K562 (cell line): ENCODE data around the gene MGP. TPM values are rescaled to one million over a fixed set of nuclear protein-coding genes. Genes with fewer than 3 reads are reported as not detected.

Source experiments
- ATAC-seq: fragments of 200-7000 bp; cut with Tn5 transposase; 3 replicates; pipeline ENCODE4 v1.9.1; 2020; ENCODE audit warnings: moderate library complexity
- BruUV-seq: library from RNA; stranded (reverse); fragments of 400-500 nt; replicated peaks from 2 replicates; lab custom pipeline; 2021; lab: Mats Ljungman, UMichigan
- CTCF ChIA-PET: fragments of 300-600 bp; formaldehyde crosslinking; extraction: SDS; loops from one replicate; lab custom pipeline; 2021; ENCODE audit warnings: low intra/inter-chr PET ratio; lab: Yijun Ruan, JAX
- POLR2A ChIA-PET: fragments of 300-600, 350-650 bp; sonication (Branson Sonifier 250); formaldehyde crosslinking; extraction: SDS; loops from one replicate; lab custom pipeline; 2021; ENCODE audit warnings: antibody characterized with exemption, inconsistent platforms; lab: Yijun Ruan, JAX
- DNase-seq, 4 experiments: peaks; one replicate each; pipeline versions ENCODE4 v3.0.0 to v3.0.0-alpha.2; 2011 to 2018; ENCODE audit warnings: low spot score in 3 of 4, mixed read lengths in 3 of 4; ENCODE audit errors: extremely low read depth in 1 of 4
- FAIRE-seq: peaks from 2 replicates; lab custom pipeline; 2011; peaks lifted over from hg19 to GRCh38; lab: Jason Lieb, UNC
- H2AFZ ChIP-seq: 2 replicates; pipeline ENCODE4 v1.6.0; 2011; ENCODE audit warnings: low read depth, low read length, control low read depth, inconsistent platforms
- H3K27ac ChIP-seq: fragments of 200-600 bp; 3 replicates; pipeline ENCODE4 v1.8.0; 2011; ENCODE audit warnings: low read depth, mild to moderate bottlenecking, control low read depth, inconsistent platforms, low read length, moderate library complexity, mixed read lengths; ENCODE audit errors: extremely low read depth
- H3K27me3 ChIP-seq, 2 experiments: fragments of 300-600 bp in 1 of 2; 2 replicates in 1 of 2; 3 replicates in 1 of 2; pipeline versions ENCODE4 v1.6.0 to v1.8.0; 2011; ENCODE audit warnings: inconsistent platforms in 2 of 2, low read length in 2 of 2, mild to moderate bottlenecking in 1 of 2, mixed read lengths in 1 of 2, moderate library complexity in 1 of 2; ENCODE audit not compliant: control insufficient read depth in 2 of 2, insufficient read depth in 2 of 2
- H3K36me3 ChIP-seq: fragments of 300-600 bp; 3 replicates; pipeline ENCODE4 v1.8.0; 2011; ENCODE audit warnings: mild to moderate bottlenecking, low read length, inconsistent platforms; ENCODE audit not compliant: control insufficient read depth, insufficient read depth
- H3K4me1 ChIP-seq, 2 experiments: fragments of 200-600 bp in 1 of 2; replicated peaks in 1 of 2; 2 replicates in 1 of 2; 3 replicates in 1 of 2; pipeline versions ENCODE4 v1.5.1 to v1.8.0; 2011; ENCODE audit warnings: inconsistent platforms in 2 of 2, low read length in 2 of 2, mild to moderate bottlenecking in 1 of 2, mixed read lengths in 1 of 2, moderate library complexity in 1 of 2; ENCODE audit not compliant: control insufficient read depth in 2 of 2, insufficient read depth in 2 of 2
- H3K4me2 ChIP-seq: 2 replicates; pipeline ENCODE4 v1.6.1; 2011; ENCODE audit warnings: low read length, control low read depth, inconsistent platforms, mixed read lengths; ENCODE audit not compliant: insufficient read depth
- H3K4me3 ChIP-seq: fragments of 200-600 bp; sonication (generic), shearing (Covaris generic); 2 replicates; pipeline ENCODE4 v1.5.1; 2016; ENCODE audit warnings: control low read depth, inconsistent platforms
- H3K79me2 ChIP-seq: fragments of 200-600 bp; 3 replicates; pipeline ENCODE4 v1.8.0; 2011; ENCODE audit warnings: low read length, inconsistent platforms; ENCODE audit not compliant: control insufficient read depth, insufficient read depth
- H3K9ac ChIP-seq, 2 experiments: 2 replicates each; pipeline versions ENCODE4 v1.6.0 to v1.6.1; 2011; ENCODE audit warnings: low read depth in 2 of 2, low read length in 2 of 2, control low read depth in 1 of 2, inconsistent platforms in 1 of 2, mild to moderate bottlenecking in 1 of 2, mixed read lengths in 1 of 2; ENCODE audit not compliant: insufficient read depth in 1 of 2
- H3K9me1 ChIP-seq: one replicate; pipeline ENCODE4 v1.6.0; 2011; ENCODE audit warnings: inconsistent platforms, mild to moderate bottlenecking, low read length, moderate library complexity; ENCODE audit not compliant: control insufficient read depth, insufficient read depth
- H3K9me3 ChIP-seq: replicated peaks from 2 replicates; pipeline ENCODE4 v1.5.1; 2011; ENCODE audit warnings: low read depth, low read length, inconsistent platforms; ENCODE audit not compliant: control insufficient read depth, insufficient read depth
- H4K20me1 ChIP-seq: replicated peaks from 2 replicates; pipeline ENCODE4 v1.6.1; 2011; ENCODE audit warnings: low read length, inconsistent platforms, mixed read lengths; ENCODE audit not compliant: control insufficient read depth, insufficient read depth
- CREBBP ChIP-seq: IDR thresholded peaks from one replicate; pipeline ENCODE4 v1.6.1; 2012; ENCODE audit warnings: low read depth, mild to moderate bottlenecking, control low read depth, inconsistent platforms, low read length
- GABPA ChIP-seq: fragments of 200-800 bp; sonication (Bioruptor generic); conservative IDR thresholded peaks from 2 replicates; pipeline ENCODE4 v1.6.1; 2016; ENCODE audit warnings: low read depth, missing genetic modification characterization, missing compliant biosample characterization
- HMGN3 ChIP-seq: IDR thresholded peaks from 2 replicates; pipeline ENCODE4 v1.6.1; 2011; ENCODE audit warnings: borderline replicate concordance, low read depth, mild to moderate bottlenecking, mixed read lengths, low read length; ENCODE audit not compliant: insufficient read length; ENCODE audit errors: extremely low read depth
- KLF1 ChIP-seq: fragments of 450-650 bp; IDR thresholded peaks from 2 replicates; pipeline ENCODE4 v1.6.1; 2016; ENCODE audit warnings: missing genetic modification characterization, missing compliant biosample characterization
- MECOM ChIP-seq: fragments of 250-450 bp; sonication (Bioruptor Pico); IDR thresholded peaks from 2 replicates; pipeline ENCODE4 v1.8.0; 2022; ENCODE audit warnings: inconsistent platforms
- NR2C2 ChIP-seq, 2 experiments: fragments of 200-800 bp in 1 of 2; sonication (Bioruptor generic) in 1 of 2; sonication (generic) in 1 of 2; formaldehyde crosslinking in 1 of 2; IDR thresholded peaks; 2 replicates each; pipeline versions ENCODE4 v1.6.1 to v1.8.0; 2016 to 2022; ENCODE audit warnings: mild to moderate bottlenecking in 1 of 2, missing compliant biosample characterization in 1 of 2, missing genetic modification characterization in 1 of 2, missing genetic modification reagents in 1 of 2
- POLR2G ChIP-seq: fragments of 200-400 bp; formaldehyde crosslinking; IDR thresholded peaks from 2 replicates; pipeline ENCODE4 v1.6.1; 2017; ENCODE audit warnings: low read depth, mild to moderate bottlenecking, antibody characterized with exemption, low read length, moderate library complexity
- SREBF2 ChIP-seq: sonication (generic); formaldehyde crosslinking; IDR thresholded peaks from 2 replicates; pipeline ENCODE4 v1.4.0; 2020; ENCODE audit warnings: mild to moderate bottlenecking, missing genetic modification reagents
- WGBS: fragments of 100-300 bp; shearing (Covaris generic); methylation state at CpG from one replicate; pipeline ENCODE4 v1.1.6; 2016; ENCODE audit warnings: low coverage, mixed read lengths; ENCODE audit not compliant: insufficient coverage; ENCODE audit errors: missing lambda C conversion rate; 5-methylcytosine and 5-hydroxymethylcytosine counted together
- in situ Hi-C: fragments of 300-500 bp; cut with MboI; formaldehyde crosslinking; loops from 4 replicates; pipeline ENCODE4 v1.15.0; 2018; ENCODE audit warnings: inconsistent platforms, mixed read lengths
- intact Hi-C: fragments of 100-400 bp; cut with micrococcal nuclease; formaldehyde crosslinking; loops from 2 replicates; pipeline ENCODE4 v1.14.2; 2022
- polyA plus RNA-seq, 8 experiments: library from polyadenylated mRNA; depleted of rRNA in 4 of 8; stranded (reverse) in 5 of 8; unstranded in 3 of 8; fragments of >200 nt; fragmentation: Nextera tagmentation in 2 of 8; fragmentation: Illumina TruSeq in 1 of 8; extraction: Ambion mirVana in 2 of 8; extraction: Trizol in 1 of 8; gene quantifications; 2 replicates each; pipeline versions ENCODE4 v1.2.1 to v1.2.3, GENCODE V29; 2011 to 2014; ENCODE audit warnings: inconsistent platforms in 1 of 8, missing spikeins in 1 of 8
- total RNA-seq, 7 experiments: library from RNA; depleted of rRNA in 6 of 7; stranded (reverse); fragments of >200 nt in 6 of 7; fragmentation: Illumina TruSeq in 2 of 7; extraction: Trizol in 2 of 7; gene quantifications; 2 replicates each; pipeline versions ENCODE4 v1.2.1 to v1.2.3, GENCODE V29; 2011 to 2021; ENCODE audit warnings: low replicate concordance in 1 of 7
- TF ChIP-seq, protein P1 (sequence below): fragments of 250-450 bp; sonication (Bioruptor Pico); IDR thresholded peaks from 2 replicates; pipeline ENCODE4 v1.5.0; 2021; ENCODE audit warnings: mild to moderate bottlenecking, moderate library complexity

MGP gene
- total and polyA plus RNA-seq, 9 of the 15 experiments (the other 6 are each of a cell fraction or from before 2014, with no cell fraction given): 1.2 TPM; not detected in 8

DNA sequence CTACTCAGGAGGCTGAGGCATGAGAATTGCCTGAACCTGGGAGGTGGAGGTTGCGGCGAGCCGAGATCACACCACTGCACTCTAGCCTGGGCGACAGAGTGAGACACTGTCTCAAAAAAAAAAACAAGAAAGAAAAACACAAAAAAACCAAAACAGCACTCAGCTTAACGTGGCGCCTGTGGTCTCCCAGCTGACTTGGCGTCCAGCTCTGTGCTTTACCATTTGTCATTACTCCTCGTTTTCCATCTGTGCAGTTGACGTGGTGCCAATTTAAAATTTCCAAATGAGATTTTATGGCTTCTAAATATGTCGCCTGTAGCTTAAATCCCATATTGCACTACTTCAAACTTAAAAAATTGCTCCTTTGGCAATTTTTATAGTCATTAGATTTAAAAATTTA, 2.0 kb downstream of the MGP start:
- ChIA-PET POLR2A (no interaction called here), CTCF (no interaction called here)
- WGBS: 7% methylated on average over 6 of the region's 10 CpGs
- Histone ChIP-seq H3K27me3 (no peaks in the 10 kb centered on the region), H3K9me3 (no peaks in the 10 kb centered on the region), H3K9ac (no peak overlapping the region), H3K79me2 (no peaks in the 10 kb centered on the region), H3K4me2 (no peak overlapping the region), H4K20me1 (no peaks in the 10 kb centered on the region), H3K4me3 (no peak overlapping the region), H2AFZ (no peak overlapping the region), H3K36me3 (no peaks in the 10 kb centered on the region), H3K4me1 (no peaks in the 10 kb centered on the region), H3K27ac (no peak overlapping the region), H3K9me1 (no peaks in the 10 kb centered on the region)
- in situ Hi-C loops (no loop called here), intact Hi-C loops (no loop called here)
- no TSS peak for BruUV-seq
- no peak for ATAC-seq
- DNase-seq: no peak
- FAIRE-seq: no peak
- TF ChIP-seq SREBF2 (CRISPR knock-in tag): no peak

DNA sequence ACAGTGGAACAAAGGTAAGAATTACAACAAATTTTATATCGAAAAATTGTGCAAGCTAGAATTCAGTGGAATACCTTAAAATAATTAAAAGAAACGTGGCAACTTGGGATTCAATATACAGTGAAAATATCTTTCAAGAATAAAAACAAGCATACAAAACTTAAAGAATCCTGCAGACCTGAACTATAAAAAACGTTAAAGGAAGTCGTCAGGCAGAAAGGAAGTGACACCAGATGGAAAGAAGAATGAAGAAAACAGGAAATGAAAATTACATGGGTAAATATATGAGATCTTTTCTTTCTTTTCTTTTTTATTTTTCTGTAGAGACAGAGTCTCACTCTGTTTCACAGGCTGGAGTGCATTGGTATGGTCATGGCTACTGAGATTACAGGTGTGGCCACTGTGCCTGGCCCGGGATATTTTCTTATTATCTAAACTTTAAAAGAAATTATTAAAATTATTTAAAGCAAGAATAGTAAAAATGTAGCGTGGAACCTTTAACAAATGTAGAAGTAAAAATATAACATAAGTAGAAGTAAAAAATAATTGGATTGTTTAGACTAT, 4.7 kb downstream of the MGP start:
- DNase-seq (no peak), FAIRE-seq (no peak), ATAC-seq (no peak)
- Histone ChIP-seq H3K9ac (no peak overlapping the region), H3K27me3 (no peaks in the 10 kb centered on the region), H3K4me2 (no peak overlapping the region), H3K36me3 (no peaks in the 10 kb centered on the region), H3K4me3 (no peak overlapping the region), H3K27ac (no peak overlapping the region), H4K20me1 (no peaks in the 10 kb centered on the region), H3K79me2 (no peaks in the 10 kb centered on the region), H3K4me1 (no peaks in the 10 kb centered on the region), H2AFZ (no peak overlapping the region), H3K9me3 (no peaks in the 10 kb centered on the region), H3K9me1 (no peaks in the 10 kb centered on the region)
- no peak for TF ChIP-seq MECOM (CRISPR knock-in tag)
- peak; percentile 29; the same call in 1 of the 2 replicates for TF ChIP-seq GABPA (tag)
- no peak for TF ChIP-seq CREBBP
- no peak for TF ChIP-seq HMGN3
- TF ChIP-seq KLF1: no peak
- no peak for TF ChIP-seq NR2C2 (CRISPR knock-in tag; IDR thresholded peaks at IDR 0.05)
- TF ChIP-seq NR2C2 (tag; IDR thresholded peaks at IDR 0.05): no peak
- no peak for TF ChIP-seq POLR2G
- TF ChIP-seq, protein P1, sequence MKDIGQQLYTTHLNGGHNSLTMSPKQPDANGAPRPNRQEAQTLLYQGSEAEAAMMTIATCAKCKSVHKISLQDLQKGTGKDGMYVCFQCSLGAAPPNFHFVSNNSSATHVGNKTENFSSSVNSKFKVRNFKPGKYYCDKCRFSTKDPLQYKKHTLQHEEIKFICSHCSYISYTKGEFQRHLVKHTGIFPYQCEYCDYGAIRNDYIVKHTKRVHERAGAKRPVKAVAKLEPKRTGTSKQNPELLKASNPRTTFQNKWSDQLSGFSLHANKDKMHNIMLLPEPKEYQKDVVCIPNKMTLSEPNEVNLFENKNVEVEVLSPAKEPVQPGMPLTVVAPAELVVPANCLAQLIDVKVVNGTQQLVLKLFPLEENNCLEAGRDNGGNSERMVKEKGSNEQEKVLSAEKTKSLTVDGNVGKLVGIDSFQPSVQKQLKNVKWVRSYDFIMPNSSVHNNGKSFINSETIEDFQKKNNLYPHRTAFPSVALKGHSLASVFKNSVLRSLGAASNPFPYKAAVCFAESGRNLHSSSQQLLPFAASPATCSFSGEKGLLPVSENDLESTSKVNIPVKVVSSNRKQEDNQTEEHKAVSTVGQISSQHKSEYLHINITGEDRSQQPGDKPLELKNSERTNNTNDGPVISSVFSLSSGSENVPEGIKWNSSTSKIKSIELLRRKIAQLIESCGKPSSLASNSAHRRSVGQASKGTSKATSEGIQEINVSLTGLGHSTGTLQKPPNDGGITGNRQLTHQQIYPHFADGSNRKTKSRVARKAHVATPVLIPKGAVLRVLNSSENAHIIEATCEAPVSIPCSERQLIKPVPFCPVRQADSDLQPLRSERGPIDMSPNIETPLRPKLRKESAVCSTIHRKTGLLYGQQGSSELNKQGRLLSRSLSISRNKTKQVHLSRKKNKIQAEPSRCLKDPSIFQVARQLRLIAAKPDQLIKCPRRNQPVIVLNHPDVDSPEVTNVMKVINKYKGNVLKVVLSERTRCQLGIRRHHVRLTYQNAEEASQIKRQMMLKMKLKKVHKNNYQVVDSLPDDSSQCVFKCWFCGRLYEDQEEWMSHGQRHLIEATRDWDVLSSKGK (CRISPR knock-in tag): no peak
- in situ Hi-C loops (no loop called here), intact Hi-C loops (no loop called here)
- ChIA-PET CTCF (no interaction called here), POLR2A (no interaction called here)
- 2% methylated on average over 6 of the region's 6 CpGs for WGBS
- no TSS peak for BruUV-seq
